Ishikawa (cell line): ENCODE measurements around the gene TM4SF4.

Experiments
- CEBPB ChIP-seq: IDR thresholded peaks from 2 replicates; pipeline ENCODE4 v1.6.1; 2012
- EP300 ChIP-seq: IDR thresholded peaks from 2 replicates; pipeline ENCODE4 v1.6.1; 2012; ENCODE audit warnings: borderline replicate concordance
- FOXM1 ChIP-seq: IDR thresholded peaks from 2 replicates; pipeline ENCODE4 v1.6.1; 2012; ENCODE audit warnings: low read depth, borderline replicate concordance
- RAD21 ChIP-seq: IDR thresholded peaks from 2 replicates; pipeline ENCODE4 v1.6.1; 2012; ENCODE audit warnings: low read depth
- TAF1 ChIP-seq: IDR thresholded peaks from 2 replicates; pipeline ENCODE4 v1.6.1; 2012; ENCODE audit warnings: low read depth, mild to moderate bottlenecking
- TF ChIP-seq, protein P1 (sequence below): IDR thresholded peaks from 2 replicates; pipeline ENCODE4 v1.6.1; 2012

- TF ChIP-seq, protein P1, sequence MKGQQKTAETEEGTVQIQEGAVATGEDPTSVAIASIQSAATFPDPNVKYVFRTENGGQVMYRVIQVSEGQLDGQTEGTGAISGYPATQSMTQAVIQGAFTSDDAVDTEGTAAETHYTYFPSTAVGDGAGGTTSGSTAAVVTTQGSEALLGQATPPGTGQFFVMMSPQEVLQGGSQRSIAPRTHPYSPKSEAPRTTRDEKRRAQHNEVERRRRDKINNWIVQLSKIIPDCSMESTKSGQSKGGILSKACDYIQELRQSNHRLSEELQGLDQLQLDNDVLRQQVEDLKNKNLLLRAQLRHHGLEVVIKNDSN, result no peak
- TF ChIP-seq CEBPB (no peak), TAF1 (no peak), RAD21 (no peak), EP300 (no peak), FOXM1 (no peak)
Observed at GRCh38 chr3:149534671-149535332, 60.3 kb downstream of the TM4SF4 start.
